ENCODE results near the gene PSMA1. TPM values are rescaled to one million over a fixed set of nuclear protein-coding genes. Genes with fewer than 3 reads are reported as not detected.

The PSMA1 gene
- polyA plus RNA-seq, 3 donors: 163 to 228 (median 201) TPM

DNA sequence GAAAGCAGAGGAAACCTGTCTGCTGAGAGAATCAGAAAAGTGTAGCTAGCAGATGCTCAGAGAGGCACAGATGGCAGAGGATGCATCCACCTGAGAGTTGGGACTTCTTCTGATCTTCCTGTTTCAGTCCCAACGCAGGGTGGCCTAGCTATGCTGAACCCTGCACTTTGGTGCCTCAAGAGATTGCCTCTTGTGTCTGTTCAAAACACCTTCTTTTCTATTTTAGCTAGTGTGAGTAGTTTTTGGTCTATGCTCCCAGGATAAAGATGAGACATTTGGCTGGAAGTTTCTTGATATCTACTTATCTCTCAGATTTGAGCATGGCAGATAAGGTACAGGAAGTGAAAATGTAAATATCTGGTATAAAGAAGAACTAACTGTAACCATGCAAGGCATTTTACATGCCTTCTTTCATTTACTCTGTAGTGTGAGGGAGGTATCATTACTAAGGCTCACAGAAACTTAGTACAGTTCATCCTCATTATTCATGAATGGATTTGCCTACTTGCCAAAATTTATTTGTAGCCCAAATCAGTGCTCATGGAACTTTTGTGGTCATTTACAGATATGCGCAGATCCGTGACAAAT lies 47.0 kb upstream of the PSMA1 start:
- no peaks in the 10 kb centered on the region for H3K9me3 ChIP-seq (replicated peaks in 1 of 2; ENCODE audit: control insufficient read depth in 1 of 2, insufficient read depth in 1 of 2, low read length in 2 of 2)
- WGBS (ENCODE audit: insufficient coverage): 100% methylated on average over 2 of the region's 3 CpGs
- no peak overlapping the region for H3K4me3 Mint-ChIP-seq
- no peaks in the 10 kb centered on the region for H3K36me3 ChIP-seq (replicated peaks in 1 of 2; ENCODE audit: control insufficient read depth in 1 of 2, insufficient read depth in 2 of 2, low read length in 2 of 2)
- H3K27me3 Mint-ChIP-seq (ENCODE audit: low read depth in 3 of 3): no peaks in the 10 kb centered on the region
- no peak overlapping the region for H3K9ac ChIP-seq (ENCODE audit: insufficient read depth, low read length, poor library complexity, severe bottlenecking)
- H3K4me2 ChIP-seq (replicated peaks; ENCODE audit: extremely low read depth, low read length, poor library complexity, severe bottlenecking): no peak overlapping the region
- no peak overlapping the region for H2AFZ ChIP-seq (ENCODE audit: insufficient read depth, low read depth, low read length, poor library complexity, severe bottlenecking)
- H4K20me1 ChIP-seq (ENCODE audit: insufficient read depth, low read length): no peaks in the 10 kb centered on the region
- peak overlapping the region in 1 of 7 donors; percentile 55 for H3K27ac Mint-ChIP-seq
- intact Hi-C loops (cut with micrococcal nuclease): no loop called here
- no peaks in the 10 kb centered on the region for H3K79me2 ChIP-seq (ENCODE audit: insufficient read depth, low read length)
- no peaks in the 10 kb centered on the region for H3K4me1 ChIP-seq (ENCODE audit: control insufficient read depth in 1 of 2, insufficient read depth in 2 of 2, low read length in 2 of 2)
- DNase-seq: no peak
- no peak overlapping the region for H3K27ac ChIP-seq (ENCODE audit: low read depth in 1 of 2, low read length in 2 of 2)
- H3K9me3 Mint-ChIP-seq: peaks cover 2 to 17% (median 12%) of the 10 kb centered on the region in 7 donors
- H3K36me3 Mint-ChIP-seq: peaks cover 3 to 11% of the 10 kb centered on the region in 2 donors
- no peak for TF ChIP-seq CTCF (IDR thresholded peaks at IDR 0.05)
- peaks cover 1% of the 10 kb centered on the region for H3K4me1 Mint-ChIP-seq
- no peak overlapping the region for H3K4me3 ChIP-seq (replicated peaks in 1 of 3; ENCODE audit: low read depth in 2 of 3, low read length in 3 of 3)
- H3K27me3 ChIP-seq (ENCODE audit: control insufficient read depth in 2 of 2, insufficient read depth in 2 of 2, low read length in 2 of 2): no peaks in the 10 kb centered on the region

- H3K4me3 ChIP-seq (replicated peaks in 1 of 3; ENCODE audit: low read depth in 2 of 3, low read length in 3 of 3): no peak overlapping the region
- H3K4me2 ChIP-seq (replicated peaks; ENCODE audit: extremely low read depth, low read length, poor library complexity, severe bottlenecking): no peak overlapping the region
- Mint-ChIP-seq H3K27me3 (ENCODE audit: low read depth in 3 of 3) (no peaks in the 10 kb centered on the region), H3K4me3 (no peak overlapping the region), H3K36me3 (peaks cover 1 to 11% of the 10 kb centered on the region in 2 donors), H3K9me3 (peaks cover 2 to 14% (median 10%) of the 10 kb centered on the region in 7 donors), H3K27ac (peak overlapping the region in 1 of 7 donors; percentile 55), H3K4me1 (peaks cover 1% of the 10 kb centered on the region)
- no peak for DNase-seq
- no peaks in the 10 kb centered on the region for H3K4me1 ChIP-seq (ENCODE audit: control insufficient read depth in 1 of 2, insufficient read depth in 2 of 2, low read length in 2 of 2)
- H3K79me2 ChIP-seq (ENCODE audit: insufficient read depth, low read length): no peaks in the 10 kb centered on the region
- no peaks in the 10 kb centered on the region for H4K20me1 ChIP-seq (ENCODE audit: insufficient read depth, low read length)
- H3K9me3 ChIP-seq (replicated peaks in 1 of 2; ENCODE audit: control insufficient read depth in 1 of 2, insufficient read depth in 1 of 2, low read length in 2 of 2): no peaks in the 10 kb centered on the region
- H3K27me3 ChIP-seq (ENCODE audit: control insufficient read depth in 2 of 2, insufficient read depth in 2 of 2, low read length in 2 of 2): no peaks in the 10 kb centered on the region
- no peak for TF ChIP-seq CTCF (IDR thresholded peaks at IDR 0.05)
- intact Hi-C loops (cut with micrococcal nuclease): no loop called here
- 93% methylated on average over 2 of the region's 3 CpGs for WGBS (ENCODE audit: insufficient coverage)
- H3K9ac ChIP-seq (ENCODE audit: insufficient read depth, low read length, poor library complexity, severe bottlenecking): no peak overlapping the region
- no peaks in the 10 kb centered on the region for H3K36me3 ChIP-seq (replicated peaks in 1 of 2; ENCODE audit: control insufficient read depth in 1 of 2, insufficient read depth in 2 of 2, low read length in 2 of 2)
- H2AFZ ChIP-seq (ENCODE audit: insufficient read depth, low read depth, low read length, poor library complexity, severe bottlenecking): no peak overlapping the region
- no peak overlapping the region for H3K27ac ChIP-seq (ENCODE audit: low read depth in 1 of 2, low read length in 2 of 2)
Observed at GRCh38 chr11:14566331-14567063, 46.3 kb upstream of the PSMA1 start.

Measured in CD14-positive monocyte (primary cell).